HG03432 (cell line): ENCODE measurements around the gene GPR162.

Source experiments
- ATAC-seq: cut with Tn5 transposase; IDR thresholded peaks from one replicate; pipeline ENCODE4 v1.9.1; 2021; ENCODE audit warnings: mild to moderate bottlenecking, moderate library complexity; ENCODE audit not compliant: unreplicated experiment

Gene GPR162, protein sequence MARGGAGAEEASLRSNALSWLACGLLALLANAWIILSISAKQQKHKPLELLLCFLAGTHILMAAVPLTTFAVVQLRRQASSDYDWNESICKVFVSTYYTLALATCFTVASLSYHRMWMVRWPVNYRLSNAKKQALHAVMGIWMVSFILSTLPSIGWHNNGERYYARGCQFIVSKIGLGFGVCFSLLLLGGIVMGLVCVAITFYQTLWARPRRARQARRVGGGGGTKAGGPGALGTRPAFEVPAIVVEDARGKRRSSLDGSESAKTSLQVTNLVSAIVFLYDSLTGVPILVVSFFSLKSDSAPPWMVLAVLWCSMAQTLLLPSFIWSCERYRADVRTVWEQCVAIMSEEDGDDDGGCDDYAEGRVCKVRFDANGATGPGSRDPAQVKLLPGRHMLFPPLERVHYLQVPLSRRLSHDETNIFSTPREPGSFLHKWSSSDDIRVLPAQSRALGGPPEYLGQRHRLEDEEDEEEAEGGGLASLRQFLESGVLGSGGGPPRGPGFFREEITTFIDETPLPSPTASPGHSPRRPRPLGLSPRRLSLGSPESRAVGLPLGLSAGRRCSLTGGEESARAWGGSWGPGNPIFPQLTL

GRCh38 chr12:6821591-6822425 lies at the start of gene GPR162:
GPR162 (plus strand) TSS chr12:6821821; CDS start chr12:6823899, 2,078 bp downstream.
- no peak for ATAC-seq

- ATAC-seq, result no peak
Measured at GRCh38 chr12:6772331-6772695, 49.3 kb upstream of the GPR162 start, which contains the start of gene LAG3. LAG3 (plus strand) TSS chr12:6772520; CDS start chr12:6772853, 333 bp downstream.

DNA sequence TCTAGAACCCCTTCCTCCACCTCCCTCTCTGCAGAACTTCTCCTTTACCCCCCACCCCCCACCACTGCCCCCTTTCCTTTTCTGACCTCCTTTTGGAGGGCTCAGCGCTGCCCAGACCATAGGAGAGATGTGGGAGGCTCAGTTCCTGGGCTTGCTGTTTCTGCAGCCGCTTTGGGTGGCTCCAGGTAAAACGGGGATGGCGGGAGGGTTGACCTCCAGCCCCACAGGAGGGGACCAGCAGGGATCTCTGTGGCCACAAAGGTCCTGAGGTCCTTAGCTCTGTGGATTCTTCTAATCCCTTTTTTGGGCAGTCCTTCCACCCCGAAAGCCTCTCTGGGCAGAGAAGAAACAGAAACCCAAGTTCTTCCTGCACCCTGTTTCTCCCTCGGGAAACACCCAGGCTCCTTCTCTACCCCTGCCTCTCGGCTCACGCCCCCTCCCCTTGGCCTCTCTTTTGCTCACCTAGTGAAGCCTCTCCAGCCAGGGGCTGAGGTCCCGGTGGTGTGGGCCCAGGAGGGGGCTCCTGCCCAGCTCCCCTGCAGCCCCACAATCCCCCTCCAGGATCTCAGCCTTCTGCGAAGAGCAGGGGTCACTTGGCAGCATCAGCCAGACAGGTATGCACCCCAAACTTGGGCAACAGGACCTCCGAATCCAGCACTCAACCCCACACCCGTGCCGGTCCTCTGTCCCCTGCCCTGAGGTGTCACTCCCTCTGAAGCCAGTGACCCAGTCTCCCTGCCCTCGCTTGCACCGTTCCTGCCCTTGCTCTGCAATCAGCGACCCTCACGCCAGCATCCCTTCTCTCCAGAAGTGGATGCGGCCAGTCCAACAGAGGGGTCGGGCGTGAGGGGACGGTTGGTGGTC lies 48.7 kb upstream of the GPR162 start:
- no peak for ATAC-seq

DNA sequence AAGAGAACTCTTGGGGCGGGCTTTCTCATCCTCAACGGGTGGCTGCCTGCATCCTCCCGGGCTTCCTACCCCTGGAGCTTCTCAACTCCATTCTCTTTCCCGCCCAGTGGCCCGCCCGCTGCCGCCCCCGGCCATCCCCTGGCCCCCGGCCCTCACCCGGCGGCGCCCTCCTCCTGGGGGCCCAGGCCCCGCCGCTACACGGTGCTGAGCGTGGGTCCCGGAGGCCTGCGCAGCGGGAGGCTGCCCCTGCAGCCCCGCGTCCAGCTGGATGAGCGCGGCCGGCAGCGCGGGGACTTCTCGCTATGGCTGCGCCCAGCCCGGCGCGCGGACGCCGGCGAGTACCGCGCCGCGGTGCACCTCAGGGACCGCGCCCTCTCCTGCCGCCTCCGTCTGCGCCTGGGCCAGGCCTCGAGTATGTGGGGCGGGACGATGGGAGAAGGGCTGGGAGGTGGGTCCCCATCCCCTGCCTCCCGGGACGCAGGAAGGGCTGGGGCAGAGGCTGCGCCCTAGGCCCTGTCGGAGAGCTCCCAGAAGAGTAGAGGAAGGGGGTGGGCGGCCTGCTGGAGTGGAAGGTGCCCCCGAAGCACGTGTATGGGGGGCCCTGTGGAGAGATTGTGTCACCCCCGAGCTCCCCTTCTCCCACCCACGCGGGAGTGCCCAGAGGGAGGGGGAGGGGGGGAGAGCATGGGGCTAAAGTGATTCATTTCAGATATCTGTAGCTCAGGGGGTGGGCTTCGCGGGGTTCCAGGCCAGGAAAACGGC lies 47.9 kb upstream of the GPR162 start:
- ATAC-seq, result no peak

GRCh38 chr12:6774499-6775062 lies 47.0 kb upstream of the GPR162 start:
- no peak for ATAC-seq

DNA sequence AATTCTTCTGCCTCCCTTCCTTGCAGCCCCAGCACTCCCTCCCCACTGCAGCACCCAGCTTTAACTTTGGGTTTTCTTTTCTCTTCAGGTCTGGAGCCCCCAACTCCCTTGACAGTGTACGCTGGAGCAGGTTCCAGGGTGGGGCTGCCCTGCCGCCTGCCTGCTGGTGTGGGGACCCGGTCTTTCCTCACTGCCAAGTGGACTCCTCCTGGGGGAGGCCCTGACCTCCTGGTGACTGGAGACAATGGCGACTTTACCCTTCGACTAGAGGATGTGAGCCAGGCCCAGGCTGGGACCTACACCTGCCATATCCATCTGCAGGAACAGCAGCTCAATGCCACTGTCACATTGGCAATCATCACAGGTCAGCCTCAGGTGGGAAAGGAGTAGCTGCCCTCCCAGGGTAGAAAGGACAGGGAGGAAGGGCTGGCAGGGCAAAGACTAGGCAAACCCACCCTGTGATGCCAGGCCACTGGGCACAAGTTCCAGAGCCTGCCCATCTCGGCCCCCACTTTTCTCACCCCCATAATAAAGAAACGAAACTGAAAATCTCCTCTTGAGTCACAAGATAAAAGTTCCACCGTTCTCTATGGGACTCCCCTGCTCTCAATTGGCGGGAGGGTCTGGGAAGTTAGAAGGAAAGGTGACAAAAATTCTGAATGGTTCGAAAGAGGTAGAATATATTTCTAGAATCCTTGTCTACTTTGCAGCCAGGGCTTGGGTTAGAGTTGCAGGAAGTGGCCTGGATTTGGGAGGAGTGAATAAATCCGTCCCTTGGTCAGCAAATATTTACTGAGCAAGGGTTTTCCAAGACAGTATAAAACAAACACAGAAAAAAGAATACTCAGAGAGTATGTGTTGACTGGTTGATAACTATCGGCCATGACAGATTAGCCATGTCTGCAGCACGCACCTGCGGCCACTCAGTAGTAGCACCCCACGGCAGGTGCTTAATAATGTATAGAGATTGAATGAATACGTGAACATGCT lies 46.1 kb upstream of the GPR162 start:
- no peak for ATAC-seq

DNA sequence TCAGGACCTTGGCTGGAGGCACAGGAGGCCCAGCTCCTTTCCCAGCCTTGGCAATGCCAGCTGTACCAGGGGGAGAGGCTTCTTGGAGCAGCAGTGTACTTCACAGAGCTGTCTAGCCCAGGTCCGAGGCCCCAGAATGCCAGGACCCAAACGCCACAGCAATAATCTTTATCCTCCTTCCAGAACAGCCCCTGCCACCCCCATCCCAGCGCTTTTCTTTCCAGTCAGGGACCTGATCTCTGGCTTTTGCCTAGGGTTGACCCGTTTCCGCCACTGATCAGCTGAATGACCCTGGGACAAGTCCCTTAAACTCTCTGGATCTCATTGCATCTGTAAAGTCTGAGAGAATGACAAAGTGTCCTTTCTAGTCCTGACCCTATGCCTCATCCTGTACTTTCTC lies 44.2 kb upstream of the GPR162 start:
- no peak for ATAC-seq

DNA sequence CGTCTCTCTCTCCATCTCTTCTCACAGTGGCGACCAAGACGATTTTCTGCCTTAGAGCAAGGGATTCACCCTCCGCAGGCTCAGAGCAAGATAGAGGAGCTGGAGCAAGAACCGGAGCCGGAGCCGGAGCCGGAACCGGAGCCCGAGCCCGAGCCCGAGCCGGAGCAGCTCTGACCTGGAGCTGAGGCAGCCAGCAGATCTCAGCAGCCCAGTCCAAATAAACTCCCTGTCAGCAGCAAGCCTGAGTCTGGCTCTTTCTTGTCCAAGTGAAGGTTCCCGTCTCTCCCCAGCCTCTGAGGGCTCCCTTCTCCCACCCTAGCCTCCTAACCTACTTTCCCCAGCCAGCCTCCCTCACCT lies 43.4 kb upstream of the GPR162 start:
- ATAC-seq, result no peak

DNA sequence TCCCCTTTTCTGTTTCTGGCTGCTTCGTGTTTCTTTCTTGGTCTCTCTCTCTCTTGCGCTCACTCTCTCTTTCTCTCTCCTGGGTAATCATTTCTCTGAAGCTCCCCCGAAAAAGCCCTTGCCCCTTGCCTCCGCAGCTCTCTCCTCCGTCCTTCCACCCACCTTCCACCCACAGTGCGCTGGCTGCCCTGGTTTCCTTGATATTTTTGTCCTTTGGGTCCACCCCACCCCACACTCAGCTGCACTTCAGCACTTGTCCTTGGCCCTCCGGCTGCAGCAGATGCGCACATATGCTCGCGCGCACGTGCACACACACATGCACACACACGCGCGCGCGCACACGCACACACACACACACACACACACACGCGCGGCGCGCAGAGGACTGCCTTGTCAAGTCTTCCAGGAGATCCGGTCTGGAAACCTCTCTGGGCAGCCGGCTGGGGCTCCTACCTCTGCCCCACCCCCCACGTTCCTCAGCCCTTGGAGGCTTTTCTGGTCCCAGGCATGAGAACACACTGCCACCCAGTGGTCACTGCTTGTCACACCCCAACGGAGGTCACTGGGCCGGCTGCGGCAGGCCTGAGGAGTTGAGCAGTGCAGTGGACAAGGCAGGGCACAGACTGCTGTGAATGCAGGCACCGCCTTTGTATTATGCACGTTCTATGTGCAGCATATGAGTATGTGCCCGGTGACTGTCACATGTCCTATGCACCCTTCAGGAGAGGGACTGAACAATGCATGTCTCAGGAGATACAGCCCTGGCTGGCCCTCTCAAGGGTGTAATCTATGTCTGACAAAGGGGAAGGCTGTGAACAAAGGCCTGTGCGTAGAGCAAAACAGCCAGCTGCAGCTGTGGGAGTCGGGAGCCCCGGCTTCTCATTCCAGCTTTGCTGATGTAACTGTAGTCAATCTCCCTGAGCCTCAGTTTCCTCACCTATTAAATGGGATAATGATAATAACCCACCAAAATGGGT lies 42.8 kb upstream of the GPR162 start:
- peak; percentile 80 for ATAC-seq

- ATAC-seq, result no peak
Measured at GRCh38 chr12:6779708-6780432, 41.8 kb upstream of the GPR162 start.

DNA sequence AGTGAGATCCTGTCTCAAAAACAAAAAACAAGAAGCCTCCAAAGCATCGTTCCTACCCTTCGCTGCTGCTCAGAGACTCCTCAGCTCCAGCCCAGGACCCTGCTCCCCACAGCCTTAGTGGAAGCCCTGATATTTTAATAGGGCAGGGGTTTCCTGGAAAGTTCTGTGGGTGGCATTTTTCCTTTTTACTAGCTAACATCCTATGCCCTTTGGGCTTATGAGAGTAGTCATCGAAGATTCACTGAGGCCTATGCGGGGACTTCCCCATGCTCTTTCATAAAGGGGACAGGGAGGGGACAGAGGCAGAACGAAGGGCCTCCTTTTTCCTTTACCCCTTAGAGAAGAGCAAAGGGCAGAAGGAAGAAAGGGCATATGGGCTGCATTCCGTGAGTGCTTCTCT lies 41.0 kb upstream of the GPR162 start:
- ATAC-seq, result no peak

DNA sequence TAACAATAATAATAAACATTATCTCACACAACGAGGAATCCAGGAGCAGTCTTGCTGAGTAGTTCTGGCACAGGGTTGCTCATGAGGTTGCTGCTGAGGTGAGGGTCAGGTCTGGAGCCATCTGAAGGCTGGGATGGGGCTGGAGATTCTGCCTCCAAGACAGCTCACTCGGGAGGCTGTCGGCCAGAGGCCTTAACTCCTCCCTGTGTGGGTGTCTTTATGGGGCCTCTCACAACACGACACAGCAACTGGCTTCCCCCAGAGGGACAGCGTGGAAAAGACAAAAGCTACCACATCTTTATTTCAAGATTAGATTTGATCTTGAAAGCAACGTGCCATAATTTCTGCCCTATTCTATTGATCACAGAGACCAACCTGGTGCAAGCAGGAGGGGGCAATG lies 39.5 kb upstream of the GPR162 start:
- no peak for ATAC-seq

GRCh38 chr12:6782850-6783566 lies 38.6 kb upstream of the GPR162 start:
- no peak for ATAC-seq

DNA sequence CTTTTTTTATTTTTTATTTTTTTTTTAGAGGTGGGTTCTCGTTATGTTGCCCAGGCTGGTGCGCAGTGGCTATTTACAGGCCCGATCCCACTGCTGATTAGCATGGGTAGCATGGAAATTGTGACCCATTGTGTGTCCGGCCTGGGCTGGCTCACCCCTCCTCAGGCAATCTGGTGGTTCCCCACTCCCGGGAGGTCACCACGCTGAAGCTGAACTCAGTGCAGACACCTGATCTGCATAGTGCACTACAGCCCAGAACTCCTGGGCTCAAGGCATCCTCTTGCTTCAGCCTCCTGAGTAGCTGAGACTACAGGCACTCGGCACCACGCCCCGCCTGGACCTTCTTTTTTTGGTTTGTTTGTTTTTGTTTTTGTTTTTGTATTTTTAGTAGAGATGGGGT lies 37.8 kb upstream of the GPR162 start:
- no peak for ATAC-seq

DNA sequence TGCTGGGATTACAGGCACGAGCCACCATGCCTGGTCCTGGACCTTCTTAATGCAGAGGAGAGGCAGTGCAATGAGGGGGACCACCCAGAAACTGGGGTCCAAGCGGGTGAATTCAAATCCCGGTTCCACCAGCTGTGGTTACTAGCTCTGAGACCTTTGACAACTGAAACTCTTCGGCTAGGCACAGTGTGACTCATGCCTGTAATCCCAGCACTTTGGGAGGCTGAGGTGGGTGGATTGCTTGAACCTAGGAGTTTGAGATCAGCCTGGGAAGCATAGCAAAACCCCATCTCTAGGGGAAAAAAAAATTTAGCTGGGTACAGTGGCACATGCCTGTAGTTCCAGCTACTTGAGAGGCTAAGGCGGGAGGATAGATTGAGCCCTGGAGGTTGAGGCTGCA lies 37.3 kb upstream of the GPR162 start:
- no peak for ATAC-seq

- ATAC-seq, result no peak
Measured at GRCh38 chr12:6784761-6785160, 36.9 kb upstream of the GPR162 start.
